HFFc6 (cell line): ENCODE measurements around the gene NLRX1. TPM values are rescaled to one million over a fixed set of nuclear protein-coding genes. Genes with fewer than 3 reads are reported as not detected.

ENCODE experiments used
- DNase-seq: peaks from one replicate; pipeline ENCODE4 v3.0.0-alpha.2; 2018
- H3K27ac Mint-ChIP-seq: 2 replicates; pipeline ENCODE4 v1.8.0; 2020; ENCODE audit warnings: mild to moderate bottlenecking, mixed read lengths
- H3K27me3 Mint-ChIP-seq: 2 replicates; pipeline ENCODE4 v1.8.0; 2021; ENCODE audit warnings: mild to moderate bottlenecking, moderate library complexity, mixed read lengths; ENCODE audit not compliant: insufficient read depth
- H3K36me3 Mint-ChIP-seq: 2 replicates; pipeline ENCODE4 v1.8.0; 2021; ENCODE audit warnings: low read depth, mixed read lengths
- H3K4me1 Mint-ChIP-seq: 2 replicates; pipeline ENCODE4 v1.8.0; 2020; ENCODE audit warnings: low read depth, mixed read lengths
- H3K4me3 Mint-ChIP-seq: 2 replicates; pipeline ENCODE4 v1.8.0; 2020; ENCODE audit warnings: mild to moderate bottlenecking, moderate library complexity, mixed read lengths
- H3K9me3 Mint-ChIP-seq: 2 replicates; pipeline ENCODE4 v1.8.0; 2020; ENCODE audit warnings: mild to moderate bottlenecking, mixed read lengths
- CTCF ChIP-seq: fragments of 200-600 bp; sonication (generic); IDR thresholded peaks from 2 replicates; pipeline ENCODE4 v1.5.0; 2021; ENCODE audit warnings: antibody characterized with exemption, mild to moderate bottlenecking
- total RNA-seq, 6 experiments: library from RNA; stranded (reverse); fragmentation: NEBNext Ultra II Directional; extraction: Animal tissue kit (Norgen Biotek cat#: 25700); gene quantifications; 2 replicates in 1 of 6; 3 replicates in 5 of 6; pipeline ENCODE4 v1.2.3, GENCODE V29; 2021

NLRX1 gene
- total RNA-seq, 6 experiments from 2014 or later = 11.8 to 14.5 (median 12.9) TPM

- Mint-ChIP-seq H3K27ac (no peak overlapping the region), H3K4me3 (no peak overlapping the region), H3K9me3 (no peaks in the 10 kb centered on the region), H3K4me1 (peaks cover 20% of the 10 kb centered on the region), H3K27me3 (peaks cover 28% of the 10 kb centered on the region), H3K36me3 (no peaks in the 10 kb centered on the region)
- no peak for DNase-seq
- TF ChIP-seq CTCF = no peak
These were observed 23.0 kb upstream of the NLRX1 start for GRCh38 chr11:119145551-119145950.

- H3K4me1 Mint-ChIP-seq = peaks cover 20% of the 10 kb centered on the region
- DNase-seq = no peak
- H3K27me3 Mint-ChIP-seq = peaks cover 35% of the 10 kb centered on the region
- no peak overlapping the region; the same call in 1 of the 2 replicates for H3K4me3 Mint-ChIP-seq
- TF ChIP-seq CTCF = no peak
- no peaks in the 10 kb centered on the region for H3K9me3 Mint-ChIP-seq
- no peak overlapping the region for H3K27ac Mint-ChIP-seq
- H3K36me3 Mint-ChIP-seq = no peaks in the 10 kb centered on the region
These were observed 20.8 kb upstream of the NLRX1 start for GRCh38 chr11:119147604-119148333.

GRCh38 chr11:119148720-119149017 lies 19.9 kb upstream of the NLRX1 start:
- Mint-ChIP-seq H3K27me3 (peaks cover 40% of the 10 kb centered on the region), H3K9me3 (no peaks in the 10 kb centered on the region), H3K4me3 (peak overlapping the region; percentile 81), H3K36me3 (no peaks in the 10 kb centered on the region), H3K4me1 (peaks cover 18% of the 10 kb centered on the region), H3K27ac (no peak overlapping the region)
- DNase-seq = no peak
- TF ChIP-seq CTCF = no peak

- H3K9me3 Mint-ChIP-seq = no peaks in the 10 kb centered on the region
- H3K27me3 Mint-ChIP-seq = peaks cover 44% of the 10 kb centered on the region
- TF ChIP-seq CTCF = no peak
- H3K27ac Mint-ChIP-seq = no peak within 1 kb of the TSS
- peaks cover 14% of the 10 kb centered on the region for H3K4me1 Mint-ChIP-seq
- H3K4me3 Mint-ChIP-seq = peak within 1 kb of the TSS; percentile 81
- no peaks in the 10 kb centered on the region for H3K36me3 Mint-ChIP-seq
- DNase-seq = no peak
These were observed 19.3 kb upstream of the NLRX1 start, which contains the start of gene ABCG4 for GRCh38 chr11:119149018-119149785. Gene ABCG4, plus strand, starts transcription at chr11:119149052. Its CDS starts 914 bp downstream, at chr11:119149966.

- Mint-ChIP-seq H3K4me3 (peak overlapping the region; percentile 37; the same call in 1 of the 2 replicates), H3K9me3 (no peaks in the 10 kb centered on the region), H3K27me3 (peaks cover 51% of the 10 kb centered on the region), H3K4me1 (peaks cover 9% of the 10 kb centered on the region), H3K36me3 (no peaks in the 10 kb centered on the region), H3K27ac (no peak overlapping the region)
- no peak for TF ChIP-seq CTCF
- no peak for DNase-seq
These were observed 18.7 kb upstream of the NLRX1 start for GRCh38 chr11:119149786-119150275.
